ENCODE results near the gene HNRNPF. TPM values are rescaled to one million over a fixed set of nuclear protein-coding genes. Genes with fewer than 3 reads are reported as not detected.

Gene HNRNPF
- total RNA-seq, 1 experiment from 2014 or later: 179 TPM

GRCh38 chr10:43376828-43377423 lies 32.1 kb downstream of the HNRNPF start:
- DNase-seq (ENCODE audit: low read depth): no peak

- DNase-seq (ENCODE audit: low read depth): no peak
These were observed 32.8 kb downstream of the HNRNPF start for GRCh38 chr10:43376046-43376635.

DNA sequence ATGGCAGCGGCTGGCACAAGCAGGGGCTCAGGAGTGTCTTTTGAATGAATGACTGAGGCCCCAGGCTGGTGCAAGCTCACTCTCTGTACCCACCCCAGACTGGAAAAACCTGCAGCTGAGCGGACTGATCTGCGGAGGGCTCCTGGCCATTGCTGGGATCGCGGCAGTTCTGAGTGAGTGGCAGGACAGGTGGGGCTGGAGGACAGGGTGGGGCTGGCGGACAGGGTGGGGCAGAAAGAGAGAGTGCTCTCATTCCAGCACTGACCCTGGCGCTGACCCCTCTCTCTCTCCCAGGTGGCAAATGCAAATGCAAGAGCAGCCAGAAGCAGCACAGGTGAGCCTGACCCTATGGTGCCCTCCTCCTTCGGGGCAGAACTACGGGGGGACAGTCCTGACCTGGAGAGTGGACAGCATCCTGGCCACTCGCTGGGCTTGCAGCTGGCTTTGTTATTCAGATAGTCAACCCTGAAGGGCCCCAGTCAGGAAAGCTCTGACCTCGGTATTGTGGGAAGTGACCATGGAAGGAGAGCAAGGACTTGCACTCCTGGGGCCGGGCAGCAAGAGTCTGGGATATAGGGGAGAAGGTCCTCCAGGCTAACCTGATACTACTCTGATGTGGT lies 33.5 kb downstream of the HNRNPF start:
- DNase-seq (ENCODE audit: low read depth): no peak

DNA sequence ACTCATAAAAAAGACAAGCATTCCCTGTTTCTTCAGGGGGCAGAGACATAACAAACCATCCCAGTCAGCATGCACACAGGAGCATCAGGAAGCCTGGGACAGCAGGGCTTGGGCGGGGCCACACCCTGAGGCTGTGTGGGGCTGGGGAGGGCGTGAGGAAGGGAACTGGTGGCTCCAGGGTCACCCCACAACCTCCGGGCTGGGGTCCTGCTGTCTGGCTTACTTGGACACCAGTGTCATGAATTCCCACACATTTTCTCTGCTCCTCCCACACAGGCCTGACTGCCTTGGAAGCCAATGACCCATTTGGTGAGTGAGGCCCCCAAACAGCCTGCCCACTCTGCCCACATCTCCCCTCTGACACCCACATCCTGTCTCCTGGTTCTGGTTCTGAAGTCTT lies 34.8 kb downstream of the HNRNPF start:
- DNase-seq (ENCODE audit: low read depth): no peak

DNA sequence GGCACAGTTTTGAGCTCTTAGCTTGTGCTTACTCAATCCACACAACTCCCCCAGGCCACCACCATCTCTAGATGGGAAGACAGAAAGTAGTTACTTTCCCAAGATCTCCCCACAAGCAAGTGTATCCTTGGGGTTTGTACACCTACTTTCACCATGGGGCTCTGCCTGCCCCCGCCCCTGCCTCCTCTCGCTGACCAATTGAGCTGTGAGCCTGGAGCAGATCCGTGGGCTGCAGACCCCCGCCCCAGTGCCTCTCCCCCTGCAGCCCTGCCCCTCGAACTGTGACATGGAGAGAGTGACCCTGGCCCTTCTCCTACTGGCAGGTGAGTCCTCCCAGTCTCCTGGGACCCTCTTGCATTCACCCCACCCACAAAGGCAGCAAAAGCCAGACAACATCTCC lies 35.5 kb downstream of the HNRNPF start:
- DNase-seq (ENCODE audit: low read depth): no peak

DNA sequence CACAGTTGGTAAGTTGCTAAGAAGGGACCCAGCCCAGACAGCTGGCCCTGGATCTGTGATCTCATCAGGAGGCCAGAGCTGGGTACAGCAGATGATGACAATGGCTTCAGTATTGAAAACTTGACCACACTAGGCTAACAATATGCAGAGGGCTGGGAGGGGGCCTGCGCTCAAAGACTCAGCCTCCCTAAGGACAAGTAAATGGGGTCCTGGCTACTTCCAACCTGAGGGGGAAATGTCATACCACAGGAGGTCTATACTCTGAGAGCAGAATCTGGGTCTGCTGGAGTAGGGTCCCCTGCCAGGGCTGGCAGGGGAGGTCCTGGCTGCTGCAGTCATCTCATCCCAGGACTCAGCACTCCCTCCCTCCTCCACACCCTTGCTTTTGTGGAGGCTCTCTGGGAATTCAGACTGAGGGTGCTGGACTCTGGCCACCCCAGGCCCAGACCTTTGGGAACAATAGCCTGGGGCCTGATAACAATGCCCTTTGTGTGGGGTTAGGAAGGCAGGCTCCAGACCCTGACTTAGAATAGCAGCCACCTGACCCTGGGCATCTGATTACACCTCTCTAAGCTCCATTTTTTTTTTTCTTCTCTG lies 36.1 kb downstream of the HNRNPF start:
- DNase-seq (ENCODE audit: low read depth): no peak

- no peak for DNase-seq (ENCODE audit: low read depth)
These were observed 37.6 kb downstream of the HNRNPF start, which contains the start of gene FXYD4 for GRCh38 chr10:43371418-43371817. Gene FXYD4, plus strand, starts transcription at chr10:43371636. Its CDS starts 2,111 bp downstream, at chr10:43373747.

- no peak for DNase-seq (ENCODE audit: low read depth)
These were observed 38.2 kb downstream of the HNRNPF start for GRCh38 chr10:43370671-43371215.

- no peak for DNase-seq (ENCODE audit: low read depth)
These were observed 39.1 kb downstream of the HNRNPF start for GRCh38 chr10:43369921-43370320.

DNA sequence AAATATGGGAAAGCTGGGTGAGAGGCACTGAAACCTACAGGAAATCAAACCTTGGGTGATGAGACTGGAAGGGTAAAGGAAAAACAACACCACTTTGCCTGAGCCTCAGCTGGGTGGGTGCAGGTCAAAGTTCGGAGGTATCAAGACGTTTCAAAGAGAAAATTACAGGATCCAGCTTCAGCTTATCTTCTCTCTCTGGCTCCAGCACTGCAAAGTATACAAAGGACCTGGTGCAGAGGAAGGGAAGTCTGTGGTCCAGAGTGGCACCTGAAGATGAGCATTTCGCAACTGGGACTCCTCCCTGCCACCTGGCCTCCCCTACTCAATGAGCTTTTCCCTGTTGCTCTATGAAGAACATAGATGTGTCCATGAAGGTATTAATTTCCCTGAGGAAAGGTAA lies 44.0 kb downstream of the HNRNPF start:
- no peak for DNase-seq (ENCODE audit: low read depth)

- DNase-seq (ENCODE audit: low read depth): peak; percentile 41
These were observed 46.7 kb downstream of the HNRNPF start for GRCh38 chr10:43362191-43362839.

GRCh38 chr10:43361547-43362190 lies 47.3 kb downstream of the HNRNPF start:
- DNase-seq (ENCODE audit: low read depth): no peak

GRCh38 chr10:43360086-43360485 lies 48.9 kb downstream of the HNRNPF start:
- no peak for DNase-seq (ENCODE audit: low read depth)

- DNase-seq (ENCODE audit: low read depth): peak; percentile 30
These were observed 53.1 kb downstream of the HNRNPF start for GRCh38 chr10:43355749-43356371.

- DNase-seq (ENCODE audit: low read depth): no peak
These were observed 54.1 kb downstream of the HNRNPF start for GRCh38 chr10:43354879-43355380.

- no peak for DNase-seq (ENCODE audit: low read depth)
These were observed 54.7 kb downstream of the HNRNPF start for GRCh38 chr10:43354330-43354635.

- no peak for DNase-seq (ENCODE audit: low read depth)
These were observed 55.3 kb downstream of the HNRNPF start for GRCh38 chr10:43353495-43354329.

- DNase-seq (ENCODE audit: low read depth): no peak
These were observed 56.0 kb downstream of the HNRNPF start for GRCh38 chr10:43352951-43353350.

DNA sequence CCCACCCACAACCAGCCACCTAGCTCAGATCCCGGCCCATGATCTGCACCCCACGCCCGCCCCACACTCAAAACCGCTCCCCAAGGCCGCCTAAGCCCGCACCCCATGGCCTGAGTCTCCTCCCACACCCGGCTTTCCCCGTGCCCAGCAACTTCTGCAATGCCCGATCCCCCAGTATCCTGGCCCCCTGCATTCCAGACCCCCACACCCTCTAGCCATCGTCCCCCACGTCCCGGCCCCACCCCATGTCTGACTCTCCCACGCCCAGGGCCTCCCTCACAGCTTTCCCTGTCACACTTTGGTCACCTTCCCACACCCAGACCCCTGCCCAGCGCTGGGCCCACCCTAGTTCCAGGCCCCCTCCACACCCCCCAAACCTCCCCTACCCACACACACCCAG lies 57.7 kb downstream of the HNRNPF start:
- no peak for DNase-seq (ENCODE audit: low read depth)

GRCh38 chr10:43350686-43351085 lies 58.3 kb downstream of the HNRNPF start:
- no peak for DNase-seq (ENCODE audit: low read depth)

Data from M059J (cell line).